ENCODE measurements around the gene CHRNA4.
"Not testable (repeated sequence)": the region's sequence is repeated elsewhere in the genome, so short reads cannot be mapped to it uniquely, and the experiment has no call there.

CHRNA4 gene

GRCh38 chr20:63306673-63307537 is 54.2 kb downstream of the CHRNA4 start:
- DNase-seq: no peak

DNA sequence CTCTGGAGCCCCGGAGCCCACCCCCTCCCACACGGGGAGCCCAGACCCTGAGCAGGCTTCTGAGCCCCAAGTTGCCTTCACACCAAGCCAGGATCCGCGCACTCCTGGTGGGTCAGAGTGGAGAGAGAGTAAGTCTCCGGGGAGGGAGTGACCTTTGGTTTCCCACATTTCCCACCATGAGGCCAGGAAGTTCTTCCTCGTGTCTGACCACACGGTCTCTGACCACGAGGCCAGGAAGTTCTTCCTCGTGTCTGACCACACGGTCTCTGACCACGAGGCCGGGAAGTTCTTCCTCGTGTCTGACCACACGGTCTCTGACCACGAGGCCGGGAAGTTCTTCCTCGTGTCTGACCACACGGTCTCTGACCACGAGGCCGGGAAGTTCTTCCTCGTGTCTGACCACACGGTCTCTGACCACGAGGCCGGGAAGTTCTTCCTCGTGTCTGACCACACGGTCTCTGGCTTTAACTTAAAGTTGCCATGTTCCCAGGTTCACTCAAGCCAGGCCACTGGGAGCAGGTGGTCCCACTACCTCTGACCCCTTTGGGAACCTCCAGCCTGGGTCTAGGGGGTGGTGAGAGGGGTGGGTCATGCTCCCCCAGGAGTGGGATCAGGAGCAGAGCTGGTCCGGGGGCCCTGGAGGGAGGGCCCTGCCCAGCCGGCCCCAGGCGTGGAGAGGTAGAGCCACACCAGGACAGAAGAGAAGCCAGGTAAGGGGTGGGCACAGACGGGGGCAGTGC is 55.0 kb downstream of the CHRNA4 start:
- DNase-seq: not testable (repeated sequence)

- DNase-seq: no peak
These were observed 55.8 kb downstream of the CHRNA4 start for GRCh38 chr20:63305393-63305792.

GRCh38 chr20:63303095-63303666 is 58.0 kb downstream of the CHRNA4 start:
- no peak for DNase-seq

- DNase-seq: no peak
These were observed 59.5 kb downstream of the CHRNA4 start for GRCh38 chr20:63301671-63302070.

- no peak for DNase-seq
These were observed 62.3 kb downstream of the CHRNA4 start for GRCh38 chr20:63298731-63299312.

DNA sequence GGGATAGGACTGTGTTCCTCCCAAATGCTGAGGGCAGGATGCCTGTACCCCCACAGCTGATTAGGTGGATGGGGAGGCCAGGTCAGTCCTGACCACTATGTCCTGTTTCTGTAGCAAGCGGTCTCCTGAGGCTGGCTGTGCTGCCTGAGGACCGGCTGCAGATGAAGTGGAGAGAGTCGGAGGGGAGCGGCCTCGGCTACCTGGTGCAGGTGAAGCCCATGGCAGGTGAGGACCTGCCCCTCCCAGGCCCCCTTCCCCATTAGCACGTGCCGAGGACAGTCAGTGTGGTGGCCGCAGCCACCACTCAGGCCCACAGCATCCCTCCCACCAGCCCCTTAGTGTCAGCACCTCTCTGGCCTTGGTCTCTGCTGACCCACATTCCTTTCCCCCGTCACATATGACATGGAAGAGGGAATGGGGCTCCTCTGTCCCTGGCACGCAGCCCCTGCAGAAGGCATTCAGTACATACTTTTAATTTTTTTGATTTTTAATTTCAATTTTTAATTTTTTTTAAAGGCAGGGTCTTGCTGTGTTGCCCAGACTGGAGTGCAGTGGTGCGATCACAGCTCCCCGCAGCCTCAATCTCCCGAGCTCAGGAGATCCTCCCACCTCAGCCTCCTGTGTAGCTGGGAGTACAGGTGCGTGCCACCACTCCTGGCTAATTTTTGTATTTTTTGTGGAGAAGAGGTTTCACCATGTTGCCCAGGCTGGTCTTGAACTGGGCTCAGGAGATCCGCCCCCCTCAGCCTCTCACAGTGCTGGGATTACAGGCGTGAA is 63.2 kb downstream of the CHRNA4 start:
- no peak for DNase-seq

DNA sequence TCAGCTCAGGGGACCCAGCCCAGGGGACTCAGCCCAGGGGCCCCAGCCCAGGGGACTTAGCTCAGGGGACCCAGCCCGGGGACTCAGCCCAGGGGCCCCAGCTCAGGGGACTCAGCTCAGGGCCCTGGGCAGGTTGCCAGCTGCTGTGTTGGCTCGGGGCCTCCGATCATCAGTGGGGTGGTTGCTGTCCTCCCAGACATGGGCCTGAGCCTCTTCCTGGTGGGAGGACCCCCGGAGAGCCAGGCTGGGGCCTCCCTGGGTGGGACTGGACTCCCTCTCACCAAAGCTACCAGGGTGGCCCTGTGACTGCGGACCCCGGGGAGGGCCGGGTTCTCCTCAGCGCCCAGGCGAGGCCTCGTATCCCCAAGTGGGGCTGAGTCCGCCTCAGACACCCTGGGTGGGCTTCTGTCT is 63.8 kb downstream of the CHRNA4 start:
- no peak for DNase-seq

- DNase-seq: no peak
These were observed 64.4 kb downstream of the CHRNA4 start for GRCh38 chr20:63296531-63297299.

- no peak for DNase-seq
These were observed 65.3 kb downstream of the CHRNA4 start for GRCh38 chr20:63295846-63296245.

DNA sequence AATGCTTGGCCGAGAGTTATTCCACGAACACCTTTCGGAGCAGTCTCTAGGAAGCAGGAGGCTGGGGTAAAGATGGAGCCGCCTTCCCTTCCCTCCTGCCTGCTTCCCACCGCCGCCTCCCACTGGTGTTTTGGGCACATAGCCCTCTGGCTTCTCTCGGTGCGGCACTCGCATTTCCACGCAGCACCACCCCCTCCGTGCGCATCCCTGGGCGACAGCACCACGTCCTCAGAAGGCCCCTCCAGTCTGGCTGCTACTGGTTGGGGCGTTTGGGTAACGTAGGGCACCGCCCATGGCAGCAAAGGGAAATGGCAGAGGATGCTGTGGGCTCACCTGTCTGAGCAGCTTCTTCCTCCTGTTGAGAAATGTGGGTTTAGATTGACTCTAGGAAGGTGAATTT is 65.7 kb downstream of the CHRNA4 start:
- DNase-seq: peak; percentile 24

DNA sequence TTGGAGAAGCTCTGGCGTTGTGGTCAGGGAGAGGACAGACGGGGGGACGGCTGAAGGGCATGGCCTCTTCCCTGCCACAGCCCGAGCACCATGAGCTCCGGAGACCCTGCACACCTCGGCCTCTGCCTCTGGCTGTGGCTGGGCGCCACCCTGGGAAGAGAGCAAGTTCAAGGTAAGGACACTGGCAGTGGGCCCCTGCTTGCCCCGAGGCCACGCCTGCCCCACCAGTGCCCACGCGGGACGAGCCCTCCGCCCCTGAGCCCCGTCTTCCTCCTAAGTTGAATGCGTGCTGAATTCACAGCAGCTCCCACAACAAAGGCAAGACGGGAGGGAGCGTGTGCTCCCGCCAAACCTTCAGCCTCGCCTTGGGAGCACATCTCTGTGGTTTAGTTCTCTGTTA is 66.1 kb downstream of the CHRNA4 start:
- DNase-seq: no peak

- no peak for DNase-seq
These were observed 66.6 kb downstream of the CHRNA4 start for GRCh38 chr20:63294536-63294900.

DNA sequence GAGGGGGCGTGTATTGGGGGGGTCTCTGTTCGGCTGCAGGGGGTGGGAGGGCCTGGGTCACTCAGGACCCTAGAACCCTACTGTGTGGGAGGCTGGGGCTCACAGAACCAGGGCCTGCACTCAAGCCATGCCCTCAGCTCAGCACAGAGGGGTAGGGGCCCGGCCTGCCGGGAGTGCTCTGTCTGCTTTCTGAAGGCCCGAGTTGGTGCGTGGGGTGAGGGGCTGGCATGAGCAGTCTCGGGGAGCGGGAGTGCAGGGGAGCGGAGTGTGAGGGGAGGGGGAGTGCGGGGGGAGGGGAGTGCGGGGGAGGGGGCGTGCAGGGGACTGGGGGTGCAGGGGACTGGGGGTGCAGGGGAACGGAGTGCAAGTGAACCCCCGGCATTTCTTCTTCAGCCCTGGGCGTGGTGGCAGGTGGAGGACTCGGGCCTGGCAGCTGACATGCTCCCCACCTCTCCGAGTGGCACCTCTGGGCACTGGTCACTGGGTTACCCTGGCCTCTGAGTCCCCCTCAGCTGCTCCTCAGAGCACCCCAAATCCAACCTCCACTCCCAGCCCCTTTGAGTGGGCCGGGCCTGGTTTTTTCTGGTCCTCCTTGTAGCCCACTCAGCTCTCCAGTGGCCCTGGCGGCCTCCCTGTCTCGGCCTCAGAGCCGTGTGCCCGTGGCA is 67.1 kb downstream of the CHRNA4 start:
- DNase-seq: no peak

- no peak for DNase-seq
These were observed 67.7 kb downstream of the CHRNA4 start for GRCh38 chr20:63293456-63293855.
